Type B pancreatic cell (in vitro differentiated cells): ENCODE measurements around the gene MMRN1. TPM values are rescaled to one million over a fixed set of nuclear protein-coding genes. Genes with fewer than 3 reads are reported as not detected.
"Not testable (repeated sequence)": the region's sequence is repeated elsewhere in the genome, so short reads cannot be mapped to it uniquely, and the experiment has no call there.

Source experiments
- DNase-seq: peaks from one replicate; pipeline ENCODE4 v3.0.0; 2021; ENCODE audit warnings: mixed read lengths; ENCODE audit not compliant: unreplicated experiment; ENCODE audit errors: extremely low spot score
- H3K27ac Mint-ChIP-seq: 2 replicates; pipeline ENCODE4 v1.8.0; 2021; ENCODE audit warnings: mild to moderate bottlenecking, mixed read lengths
- H3K27me3 Mint-ChIP-seq: 2 replicates; pipeline ENCODE4 v1.8.0; 2021; ENCODE audit warnings: mixed read lengths
- H3K36me3 Mint-ChIP-seq: 2 replicates; pipeline ENCODE4 v1.8.0; 2021; ENCODE audit warnings: mixed read lengths
- H3K4me1 Mint-ChIP-seq: one replicate; pipeline ENCODE4 v1.8.0; 2021; ENCODE audit warnings: mixed read lengths; ENCODE audit not compliant: unreplicated experiment
- H3K4me3 Mint-ChIP-seq: 2 replicates; pipeline ENCODE4 v1.8.0; 2021; ENCODE audit warnings: mild to moderate bottlenecking, mixed read lengths
- H3K9me3 Mint-ChIP-seq: 2 replicates; pipeline ENCODE4 v1.8.0; 2021; ENCODE audit warnings: mixed read lengths
- total RNA-seq: library from RNA; stranded (reverse); gene quantifications from 2 replicates; pipeline ENCODE4 v1.2.1, GENCODE V29; 2021; ENCODE audit warnings: low replicate concordance
- TF ChIP-seq, protein P1 (sequence below): fragments of 200-600 bp; sonication (generic); conservative IDR thresholded peaks from 2 replicates; pipeline ENCODE4 v1.5.0; 2021; ENCODE audit warnings: antibody characterized with exemption, mild to moderate bottlenecking

The MMRN1 gene
- total RNA-seq, 1 donor from 2014 or later: 4.7 TPM

DNA sequence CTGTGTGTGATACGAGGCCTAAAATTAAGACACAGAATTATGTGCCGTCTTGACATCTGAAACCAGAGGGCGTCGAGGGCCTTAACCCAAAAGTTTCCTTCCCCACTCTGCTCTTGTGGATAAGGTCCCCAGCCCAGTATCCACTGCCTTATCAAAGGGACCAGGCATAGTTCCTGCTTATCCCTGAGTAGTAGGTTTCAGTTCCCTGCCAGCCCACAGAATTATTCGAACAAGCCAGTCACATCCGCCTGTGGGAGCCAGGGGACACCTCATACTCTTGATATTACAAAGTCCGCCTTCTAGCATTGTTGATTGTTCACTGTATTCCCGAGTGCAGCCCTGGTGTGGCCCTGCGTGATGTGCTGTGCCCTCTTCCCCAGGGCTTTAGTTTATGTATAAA is 5.4 kb upstream of the MMRN1 start:
- TF ChIP-seq, protein P1, sequence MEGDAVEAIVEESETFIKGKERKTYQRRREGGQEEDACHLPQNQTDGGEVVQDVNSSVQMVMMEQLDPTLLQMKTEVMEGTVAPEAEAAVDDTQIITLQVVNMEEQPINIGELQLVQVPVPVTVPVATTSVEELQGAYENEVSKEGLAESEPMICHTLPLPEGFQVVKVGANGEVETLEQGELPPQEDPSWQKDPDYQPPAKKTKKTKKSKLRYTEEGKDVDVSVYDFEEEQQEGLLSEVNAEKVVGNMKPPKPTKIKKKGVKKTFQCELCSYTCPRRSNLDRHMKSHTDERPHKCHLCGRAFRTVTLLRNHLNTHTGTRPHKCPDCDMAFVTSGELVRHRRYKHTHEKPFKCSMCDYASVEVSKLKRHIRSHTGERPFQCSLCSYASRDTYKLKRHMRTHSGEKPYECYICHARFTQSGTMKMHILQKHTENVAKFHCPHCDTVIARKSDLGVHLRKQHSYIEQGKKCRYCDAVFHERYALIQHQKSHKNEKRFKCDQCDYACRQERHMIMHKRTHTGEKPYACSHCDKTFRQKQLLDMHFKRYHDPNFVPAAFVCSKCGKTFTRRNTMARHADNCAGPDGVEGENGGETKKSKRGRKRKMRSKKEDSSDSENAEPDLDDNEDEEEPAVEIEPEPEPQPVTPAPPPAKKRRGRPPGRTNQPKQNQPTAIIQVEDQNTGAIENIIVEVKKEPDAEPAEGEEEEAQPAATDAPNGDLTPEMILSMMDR: no peak
- Mint-ChIP-seq H3K27me3 (peaks cover 4% of the 10 kb centered on the region), H3K36me3 (no peaks in the 10 kb centered on the region), H3K27ac (no peak overlapping the region), H3K9me3 (no peaks in the 10 kb centered on the region), H3K4me3 (no peak overlapping the region), H3K4me1 (no peaks in the 10 kb centered on the region)
- DNase-seq: no peak

DNA sequence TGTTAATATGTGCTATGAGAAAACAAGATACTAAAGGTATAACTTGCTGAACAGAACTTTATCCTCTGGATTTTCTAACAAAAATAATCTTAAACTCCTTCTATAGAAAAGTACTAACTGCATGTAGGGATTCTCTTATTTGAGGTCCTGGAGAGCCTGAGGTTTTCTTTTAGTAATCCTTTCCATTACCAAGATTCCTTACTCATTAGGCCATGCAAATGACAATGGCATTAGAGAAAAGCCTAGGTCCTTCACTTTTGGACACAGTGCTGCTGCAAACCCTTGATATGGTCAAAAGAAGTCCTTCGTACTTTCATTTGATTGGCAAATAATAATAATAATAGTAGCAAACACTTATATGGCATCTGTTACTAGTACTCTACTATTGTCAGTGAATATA is 3.2 kb downstream of the MMRN1 start:
- Mint-ChIP-seq H3K4me3 (no peak overlapping the region), H3K36me3 (no peaks in the 10 kb centered on the region), H3K4me1 (peaks cover 4% of the 10 kb centered on the region), H3K27me3 (no peaks in the 10 kb centered on the region), H3K27ac (no peak overlapping the region), H3K9me3 (no peaks in the 10 kb centered on the region)
- no peak for DNase-seq
- TF ChIP-seq, protein P1: no peak

DNA sequence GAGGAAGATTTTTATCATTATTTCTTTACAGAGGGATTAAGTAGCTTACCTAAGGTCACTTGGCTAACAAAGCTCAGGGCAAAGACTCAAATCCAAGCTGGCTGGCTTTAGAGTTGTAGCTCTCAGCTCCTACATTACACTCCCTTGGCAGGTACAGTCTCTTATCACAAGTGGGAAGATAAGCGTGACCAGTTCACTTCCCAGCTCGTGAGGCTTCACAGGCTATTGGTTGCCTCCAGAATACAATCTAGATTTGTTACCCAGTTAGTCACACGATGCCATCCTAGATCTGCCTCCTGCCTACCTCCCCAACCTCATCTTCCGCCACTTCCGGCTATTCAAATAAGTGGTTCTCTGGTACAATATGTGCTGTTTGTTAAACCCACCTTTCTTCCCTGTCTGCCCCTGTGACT is 3.7 kb downstream of the MMRN1 start:
- Mint-ChIP-seq H3K9me3 (no peaks in the 10 kb centered on the region), H3K27ac (no peak overlapping the region), H3K4me3 (no peak overlapping the region), H3K27me3 (no peaks in the 10 kb centered on the region), H3K4me1 (peaks cover 4% of the 10 kb centered on the region), H3K36me3 (no peaks in the 10 kb centered on the region)
- DNase-seq: no peak
- TF ChIP-seq, protein P1: no peak

DNA sequence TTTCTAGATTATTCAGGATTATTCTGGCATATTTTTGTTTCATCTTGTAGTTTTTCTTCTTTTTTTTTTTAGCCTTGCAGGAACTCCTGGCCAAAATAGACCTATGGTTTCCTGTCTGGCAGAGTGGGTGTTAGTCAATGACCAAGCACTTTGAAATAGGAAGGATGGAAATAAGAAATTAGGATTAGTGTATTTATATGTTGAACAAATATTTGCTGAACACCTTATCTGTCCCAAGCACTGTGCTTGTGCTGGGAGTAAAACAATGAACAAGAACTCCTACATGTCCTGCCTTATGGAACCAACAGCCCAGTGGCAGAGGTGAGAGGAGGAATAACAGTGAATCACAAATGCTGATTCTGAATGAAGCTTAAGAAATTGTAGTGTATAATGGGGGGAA is 4.5 kb downstream of the MMRN1 start:
- TF ChIP-seq, protein P1: no peak
- Mint-ChIP-seq H3K4me1 (peaks cover 4% of the 10 kb centered on the region), H3K9me3 (no peaks in the 10 kb centered on the region)

DNA sequence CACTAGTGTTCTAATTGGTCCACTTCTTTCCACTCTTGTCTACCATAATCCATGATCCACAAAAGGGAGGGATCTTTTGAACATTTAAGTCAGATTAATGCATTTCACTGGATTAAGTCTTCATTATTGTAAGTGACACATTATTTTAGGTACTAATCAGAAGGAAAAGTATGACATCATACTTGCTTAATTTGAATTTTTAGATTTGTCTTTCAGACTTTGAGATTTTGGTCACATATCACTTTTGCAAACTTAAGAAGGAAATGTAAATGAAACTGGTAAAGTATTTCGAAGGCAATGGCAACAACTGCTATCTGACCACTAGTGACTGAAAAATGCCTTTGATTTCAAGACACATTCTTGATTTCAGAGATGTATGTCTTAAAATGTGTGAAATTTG is 5.2 kb downstream of the MMRN1 start:
- Mint-ChIP-seq H3K27me3 (no peaks in the 10 kb centered on the region), H3K4me1 (peaks cover 4% of the 10 kb centered on the region), H3K4me3 (no peak overlapping the region), H3K36me3 (no peaks in the 10 kb centered on the region), H3K27ac (no peak overlapping the region), H3K9me3 (no peaks in the 10 kb centered on the region)
- DNase-seq: no peak
- TF ChIP-seq, protein P1: no peak

More for the DNA sequence above, 4.5 kb downstream of the MMRN1 start:
- no peak for DNase-seq
- Mint-ChIP-seq H3K4me3 (no peak overlapping the region), H3K27me3 (no peaks in the 10 kb centered on the region), H3K36me3 (no peaks in the 10 kb centered on the region), H3K27ac (no peak overlapping the region)

DNA sequence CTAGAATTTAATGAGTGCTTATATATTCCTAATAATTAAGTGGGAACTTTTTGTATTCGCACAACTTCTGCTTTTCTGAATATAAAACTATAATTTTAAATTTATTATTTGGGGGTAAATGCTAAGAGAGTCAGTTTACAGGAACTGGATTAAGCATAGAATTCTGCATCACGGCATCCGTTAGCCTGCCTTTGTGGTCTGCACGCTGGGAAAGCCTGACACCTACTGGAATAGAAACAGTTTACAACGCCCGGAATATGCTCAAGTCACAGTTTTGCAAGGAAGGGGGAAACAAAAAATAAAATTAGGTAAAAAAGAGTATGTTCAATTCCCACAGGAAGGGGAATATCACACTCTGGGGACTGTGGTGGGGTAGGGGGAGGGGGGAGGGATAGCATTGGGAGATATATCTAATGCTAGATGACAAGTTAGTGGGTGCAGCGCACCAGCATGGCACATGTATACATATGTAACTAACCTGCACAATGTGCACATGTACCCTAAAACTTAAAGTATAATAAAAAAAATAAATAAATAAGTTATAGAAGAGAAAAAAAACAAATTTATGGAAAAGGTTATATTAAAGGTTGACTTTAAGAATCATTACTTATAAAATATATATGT is 7.3 kb downstream of the MMRN1 start:
- H3K4me3 Mint-ChIP-seq, H3K9me3 Mint-ChIP-seq, H3K36me3 Mint-ChIP-seq, H3K27me3 Mint-ChIP-seq, DNase-seq, H3K27ac Mint-ChIP-seq: not testable (repeated sequence)
- H3K4me1 Mint-ChIP-seq: peaks cover 17% of the 10 kb centered on the region
- TF ChIP-seq, protein P1: peak; percentile 85
